K562 (cell line): Measurements from ENCODE around the gene CALHM4. TPM values are rescaled to one million over a fixed set of nuclear protein-coding genes. Genes with fewer than 3 reads are reported as not detected.

ENCODE experiments used
- ATAC-seq: fragments of 200-7000 bp; cut with Tn5 transposase; 3 replicates; pipeline ENCODE4 v1.9.1; 2020; ENCODE audit warnings: moderate library complexity
- BruUV-seq: library from RNA; stranded (reverse); fragments of 400-500 nt; replicated peaks from 2 replicates; lab custom pipeline; 2021; lab: Mats Ljungman, UMichigan
- CTCF ChIA-PET: fragments of 300-600 bp; formaldehyde crosslinking; extraction: SDS; loops from one replicate; lab custom pipeline; 2021; ENCODE audit warnings: low intra/inter-chr PET ratio; lab: Yijun Ruan, JAX
- POLR2A ChIA-PET: fragments of 300-600, 350-650 bp; sonication (Branson Sonifier 250); formaldehyde crosslinking; extraction: SDS; loops from one replicate; lab custom pipeline; 2021; ENCODE audit warnings: antibody characterized with exemption, inconsistent platforms; lab: Yijun Ruan, JAX
- DNase-seq, 4 experiments: peaks; one replicate each; pipeline versions ENCODE4 v3.0.0 to v3.0.0-alpha.2; 2011 to 2018; ENCODE audit warnings: low spot score in 3 of 4, mixed read lengths in 3 of 4; ENCODE audit errors: extremely low read depth in 1 of 4
- FAIRE-seq: peaks from 2 replicates; lab custom pipeline; 2011; peaks lifted over from hg19 to GRCh38; lab: Jason Lieb, UNC
- H2AFZ ChIP-seq: 2 replicates; pipeline ENCODE4 v1.6.0; 2011; ENCODE audit warnings: low read depth, low read length, control low read depth, inconsistent platforms
- H3K27ac ChIP-seq: fragments of 200-600 bp; 3 replicates; pipeline ENCODE4 v1.8.0; 2011; ENCODE audit warnings: low read depth, mild to moderate bottlenecking, control low read depth, inconsistent platforms, low read length, moderate library complexity, mixed read lengths; ENCODE audit errors: extremely low read depth
- H3K27me3 ChIP-seq, 2 experiments: fragments of 300-600 bp in 1 of 2; 2 replicates in 1 of 2; 3 replicates in 1 of 2; pipeline versions ENCODE4 v1.6.0 to v1.8.0; 2011; ENCODE audit warnings: inconsistent platforms in 2 of 2, low read length in 2 of 2, mild to moderate bottlenecking in 1 of 2, mixed read lengths in 1 of 2, moderate library complexity in 1 of 2; ENCODE audit not compliant: control insufficient read depth in 2 of 2, insufficient read depth in 2 of 2
- H3K36me3 ChIP-seq: fragments of 300-600 bp; 3 replicates; pipeline ENCODE4 v1.8.0; 2011; ENCODE audit warnings: mild to moderate bottlenecking, low read length, inconsistent platforms; ENCODE audit not compliant: control insufficient read depth, insufficient read depth
- H3K4me1 ChIP-seq, 2 experiments: fragments of 200-600 bp in 1 of 2; replicated peaks in 1 of 2; 2 replicates in 1 of 2; 3 replicates in 1 of 2; pipeline versions ENCODE4 v1.5.1 to v1.8.0; 2011; ENCODE audit warnings: inconsistent platforms in 2 of 2, low read length in 2 of 2, mild to moderate bottlenecking in 1 of 2, mixed read lengths in 1 of 2, moderate library complexity in 1 of 2; ENCODE audit not compliant: control insufficient read depth in 2 of 2, insufficient read depth in 2 of 2
- H3K4me2 ChIP-seq: 2 replicates; pipeline ENCODE4 v1.6.1; 2011; ENCODE audit warnings: low read length, control low read depth, inconsistent platforms, mixed read lengths; ENCODE audit not compliant: insufficient read depth
- H3K4me3 ChIP-seq: fragments of 200-600 bp; sonication (generic), shearing (Covaris generic); 2 replicates; pipeline ENCODE4 v1.5.1; 2016; ENCODE audit warnings: control low read depth, inconsistent platforms
- H3K79me2 ChIP-seq: fragments of 200-600 bp; 3 replicates; pipeline ENCODE4 v1.8.0; 2011; ENCODE audit warnings: low read length, inconsistent platforms; ENCODE audit not compliant: control insufficient read depth, insufficient read depth
- H3K9ac ChIP-seq, 2 experiments: 2 replicates each; pipeline versions ENCODE4 v1.6.0 to v1.6.1; 2011; ENCODE audit warnings: low read depth in 2 of 2, low read length in 2 of 2, control low read depth in 1 of 2, inconsistent platforms in 1 of 2, mild to moderate bottlenecking in 1 of 2, mixed read lengths in 1 of 2; ENCODE audit not compliant: insufficient read depth in 1 of 2
- H3K9me1 ChIP-seq: one replicate; pipeline ENCODE4 v1.6.0; 2011; ENCODE audit warnings: inconsistent platforms, mild to moderate bottlenecking, low read length, moderate library complexity; ENCODE audit not compliant: control insufficient read depth, insufficient read depth
- H3K9me3 ChIP-seq: replicated peaks from 2 replicates; pipeline ENCODE4 v1.5.1; 2011; ENCODE audit warnings: low read depth, low read length, inconsistent platforms; ENCODE audit not compliant: control insufficient read depth, insufficient read depth
- H4K20me1 ChIP-seq: replicated peaks from 2 replicates; pipeline ENCODE4 v1.6.1; 2011; ENCODE audit warnings: low read length, inconsistent platforms, mixed read lengths; ENCODE audit not compliant: control insufficient read depth, insufficient read depth
- C11orf30 ChIP-seq: fragments of 450-650 bp; IDR thresholded peaks from 2 replicates; pipeline ENCODE4 v1.6.1; 2016; ENCODE audit warnings: low read depth, mild to moderate bottlenecking
- CREBBP ChIP-seq: IDR thresholded peaks from one replicate; pipeline ENCODE4 v1.6.1; 2012; ENCODE audit warnings: low read depth, mild to moderate bottlenecking, control low read depth, inconsistent platforms, low read length
- FOXK2 ChIP-seq, 2 experiments: fragments of 450-650 bp; IDR thresholded peaks in 1 of 2; conservative IDR thresholded peaks in 1 of 2; 2 replicates each; pipeline ENCODE4 v1.6.1; 2016; ENCODE audit warnings: low read depth in 2 of 2, mild to moderate bottlenecking in 1 of 2
- HMGN3 ChIP-seq: IDR thresholded peaks from 2 replicates; pipeline ENCODE4 v1.6.1; 2011; ENCODE audit warnings: borderline replicate concordance, low read depth, mild to moderate bottlenecking, mixed read lengths, low read length; ENCODE audit not compliant: insufficient read length; ENCODE audit errors: extremely low read depth
- JUN ChIP-seq, 2 experiments: sonication (generic) in 1 of 2; formaldehyde crosslinking in 1 of 2; IDR thresholded peaks; 2 replicates each; pipeline versions ENCODE4 v1.6.1 to v1.8.0; 2012 to 2022; ENCODE audit warnings: borderline replicate concordance in 2 of 2, mild to moderate bottlenecking in 2 of 2, improper control_type of control experiment in 1 of 2, low read depth in 1 of 2, low read length in 1 of 2, missing genetic modification reagents in 1 of 2
- KLF6 ChIP-seq: fragments of 250-450 bp; sonication (Bioruptor Pico); IDR thresholded peaks from 2 replicates; pipeline ENCODE4 v1.4.0; 2020; ENCODE audit warnings: mild to moderate bottlenecking, moderate library complexity, borderline replicate concordance
- NFE2L1 ChIP-seq: fragments of 450-650 bp; IDR thresholded peaks from 2 replicates; pipeline ENCODE4 v1.6.1; 2016; ENCODE audit warnings: missing genetic modification characterization, low read depth, mild to moderate bottlenecking, missing compliant biosample characterization, moderate library complexity, borderline replicate concordance
- NFXL1 ChIP-seq: fragments of 450-650 bp; formaldehyde crosslinking; IDR thresholded peaks from 2 replicates; pipeline ENCODE4 v1.4.0; 2021; ENCODE audit warnings: mild to moderate bottlenecking
- SAP30 ChIP-seq: fragments of 200-600 bp; sonication (generic); IDR thresholded peaks from 2 replicates; pipeline ENCODE4 v1.6.1; 2012; ENCODE audit warnings: borderline replicate concordance, low read depth, mild to moderate bottlenecking, moderate library complexity, low read length, control low read depth, inconsistent platforms; ENCODE audit not compliant: insufficient read depth, poor library complexity, severe bottlenecking
- THRAP3 ChIP-seq: fragments of 450-650 bp; IDR thresholded peaks from 2 replicates; pipeline ENCODE4 v1.6.1; 2016; ENCODE audit warnings: mild to moderate bottlenecking, inconsistent platforms, borderline replicate concordance
- YY1 ChIP-seq, 3 experiments: IDR thresholded peaks; 2 replicates each; pipeline ENCODE4 v1.6.1; 2011; ENCODE audit warnings: low read length in 2 of 3, mild to moderate bottlenecking in 2 of 3, moderate library complexity in 2 of 3, borderline replicate concordance in 1 of 3, control low read depth in 1 of 3, low read depth in 1 of 3; ENCODE audit not compliant: insufficient read depth in 3 of 3, insufficient replicate concordance in 2 of 3, control insufficient read depth in 1 of 3, insufficient read length in 1 of 3; ENCODE audit errors: extremely low read depth in 1 of 3
- ZC3H8 ChIP-seq: fragments of 450-650 bp; IDR thresholded peaks from 2 replicates; pipeline ENCODE4 v1.6.1; 2017
- ZNF184 ChIP-seq: sonication (generic); formaldehyde crosslinking; IDR thresholded peaks from 2 replicates; pipeline ENCODE4 v1.5.0; 2020; ENCODE audit warnings: missing genetic modification reagents
- in situ Hi-C: fragments of 300-500 bp; cut with MboI; formaldehyde crosslinking; loops from 4 replicates; pipeline ENCODE4 v1.15.0; 2018; ENCODE audit warnings: inconsistent platforms, mixed read lengths
- intact Hi-C: fragments of 100-400 bp; cut with micrococcal nuclease; formaldehyde crosslinking; loops from 2 replicates; pipeline ENCODE4 v1.14.2; 2022
- polyA plus RNA-seq, 8 experiments: library from polyadenylated mRNA; depleted of rRNA in 4 of 8; stranded (reverse) in 5 of 8; unstranded in 3 of 8; fragments of >200 nt; fragmentation: Nextera tagmentation in 2 of 8; fragmentation: Illumina TruSeq in 1 of 8; extraction: Ambion mirVana in 2 of 8; extraction: Trizol in 1 of 8; gene quantifications; 2 replicates each; pipeline versions ENCODE4 v1.2.1 to v1.2.3, GENCODE V29; 2011 to 2014; ENCODE audit warnings: inconsistent platforms in 1 of 8, missing spikeins in 1 of 8
- total RNA-seq, 7 experiments: library from RNA; depleted of rRNA in 6 of 7; stranded (reverse); fragments of >200 nt in 6 of 7; fragmentation: Illumina TruSeq in 2 of 7; extraction: Trizol in 2 of 7; gene quantifications; 2 replicates each; pipeline versions ENCODE4 v1.2.1 to v1.2.3, GENCODE V29; 2011 to 2021; ENCODE audit warnings: low replicate concordance in 1 of 7
- TF ChIP-seq, protein P1 (sequence below): sonication (generic); formaldehyde crosslinking; IDR thresholded peaks from 2 replicates; pipeline ENCODE4 v1.8.1; 2023; ENCODE audit warnings: mild to moderate bottlenecking, missing genetic modification reagents
- TF ChIP-seq, protein P2 (sequence below): sonication (generic); formaldehyde crosslinking; IDR thresholded peaks from 2 replicates; pipeline ENCODE4 v1.8.0; 2023; ENCODE audit warnings: mild to moderate bottlenecking, missing genetic modification reagents

CALHM4 gene
- total and polyA plus RNA-seq, 9 of the 15 experiments (the other 6 are each of a cell fraction or from before 2014, with no cell fraction given): not detected

DNA sequence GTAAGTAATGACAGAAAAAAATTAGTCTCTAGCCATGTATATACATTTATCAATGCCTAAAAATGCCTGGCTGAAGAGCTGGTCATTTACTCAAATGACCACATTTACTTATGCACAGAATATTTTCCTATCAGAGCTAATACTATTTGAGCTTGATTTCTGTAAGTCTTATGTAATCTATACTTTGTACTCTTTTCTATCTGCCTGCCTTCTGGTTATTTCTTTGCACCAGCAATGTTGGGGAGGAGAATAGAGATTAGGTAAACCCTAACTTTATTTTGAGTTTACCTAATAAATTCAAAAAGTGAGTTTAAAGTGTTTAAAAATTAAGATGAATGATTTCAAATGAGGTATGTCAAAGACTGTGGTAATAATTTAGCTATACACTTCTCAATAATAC is 38.4 kb upstream of the CALHM4 start:
- Histone ChIP-seq H3K9me1 (no peaks in the 10 kb centered on the region), H3K9ac (no peak overlapping the region), H3K4me2 (no peak overlapping the region), H4K20me1 (no peaks in the 10 kb centered on the region), H3K27me3 (no peaks in the 10 kb centered on the region; a peak in 2 of 5 replicates), H3K79me2 (no peaks in the 10 kb centered on the region), H3K27ac (no peak overlapping the region), H3K4me3 (no peak overlapping the region), H3K36me3 (no peaks in the 10 kb centered on the region), H3K9me3 (no peaks in the 10 kb centered on the region), H3K4me1 (peaks cover 3 to 6% of the 10 kb centered on the region in 2 experiments; a peak in 3 of 5 replicates), H2AFZ (peak overlapping the region; percentile 22)
- FAIRE-seq (no peak), DNase-seq (no peak), ATAC-seq (no peak)
- in situ Hi-C loops: no loop called here
- no TSS peak for BruUV-seq
- ChIA-PET CTCF (no interaction called here), POLR2A (interaction anchor here (0.6 to 1.1 kb wide), 2 partner anchors 8 to 125 kb away, joined by 3 read pairs; no protein-coding TSS in a partner anchor)
- intact Hi-C loops: no loop called here
- no peak for TF ChIP-seq THRAP3
- TF ChIP-seq C11orf30: no peak
- TF ChIP-seq, protein P1, sequence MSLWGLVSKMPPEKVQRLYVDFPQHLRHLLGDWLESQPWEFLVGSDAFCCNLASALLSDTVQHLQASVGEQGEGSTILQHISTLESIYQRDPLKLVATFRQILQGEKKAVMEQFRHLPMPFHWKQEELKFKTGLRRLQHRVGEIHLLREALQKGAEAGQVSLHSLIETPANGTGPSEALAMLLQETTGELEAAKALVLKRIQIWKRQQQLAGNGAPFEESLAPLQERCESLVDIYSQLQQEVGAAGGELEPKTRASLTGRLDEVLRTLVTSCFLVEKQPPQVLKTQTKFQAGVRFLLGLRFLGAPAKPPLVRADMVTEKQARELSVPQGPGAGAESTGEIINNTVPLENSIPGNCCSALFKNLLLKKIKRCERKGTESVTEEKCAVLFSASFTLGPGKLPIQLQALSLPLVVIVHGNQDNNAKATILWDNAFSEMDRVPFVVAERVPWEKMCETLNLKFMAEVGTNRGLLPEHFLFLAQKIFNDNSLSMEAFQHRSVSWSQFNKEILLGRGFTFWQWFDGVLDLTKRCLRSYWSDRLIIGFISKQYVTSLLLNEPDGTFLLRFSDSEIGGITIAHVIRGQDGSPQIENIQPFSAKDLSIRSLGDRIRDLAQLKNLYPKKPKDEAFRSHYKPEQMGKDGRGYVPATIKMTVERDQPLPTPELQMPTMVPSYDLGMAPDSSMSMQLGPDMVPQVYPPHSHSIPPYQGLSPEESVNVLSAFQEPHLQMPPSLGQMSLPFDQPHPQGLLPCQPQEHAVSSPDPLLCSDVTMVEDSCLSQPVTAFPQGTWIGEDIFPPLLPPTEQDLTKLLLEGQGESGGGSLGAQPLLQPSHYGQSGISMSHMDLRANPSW (CRISPR knock-in tag): no peak
- TF ChIP-seq CREBBP: no peak
- TF ChIP-seq HMGN3: no peak
- TF ChIP-seq YY1 (IDR thresholded peaks at IDR 0.05; ENCODE audit: borderline replicate concordance in 1 of 3, control insufficient read depth in 1 of 3, extremely low read depth in 1 of 3, insufficient read depth in 3 of 3, insufficient read length in 1 of 3, insufficient replicate concordance in 2 of 3, low read depth in 1 of 3, low read length in 2 of 3): no peak
- no peak for TF ChIP-seq NFE2L1 (tag)
- no peak for TF ChIP-seq JUN (IDR thresholded peaks at IDR 0.05; ENCODE audit: borderline replicate concordance, low read depth, low read length)
- TF ChIP-seq JUN (CRISPR knock-in tag; IDR thresholded peaks at IDR 0.05; ENCODE audit: borderline replicate concordance): no peak
- TF ChIP-seq ZC3H8: no peak
- TF ChIP-seq, protein P2, sequence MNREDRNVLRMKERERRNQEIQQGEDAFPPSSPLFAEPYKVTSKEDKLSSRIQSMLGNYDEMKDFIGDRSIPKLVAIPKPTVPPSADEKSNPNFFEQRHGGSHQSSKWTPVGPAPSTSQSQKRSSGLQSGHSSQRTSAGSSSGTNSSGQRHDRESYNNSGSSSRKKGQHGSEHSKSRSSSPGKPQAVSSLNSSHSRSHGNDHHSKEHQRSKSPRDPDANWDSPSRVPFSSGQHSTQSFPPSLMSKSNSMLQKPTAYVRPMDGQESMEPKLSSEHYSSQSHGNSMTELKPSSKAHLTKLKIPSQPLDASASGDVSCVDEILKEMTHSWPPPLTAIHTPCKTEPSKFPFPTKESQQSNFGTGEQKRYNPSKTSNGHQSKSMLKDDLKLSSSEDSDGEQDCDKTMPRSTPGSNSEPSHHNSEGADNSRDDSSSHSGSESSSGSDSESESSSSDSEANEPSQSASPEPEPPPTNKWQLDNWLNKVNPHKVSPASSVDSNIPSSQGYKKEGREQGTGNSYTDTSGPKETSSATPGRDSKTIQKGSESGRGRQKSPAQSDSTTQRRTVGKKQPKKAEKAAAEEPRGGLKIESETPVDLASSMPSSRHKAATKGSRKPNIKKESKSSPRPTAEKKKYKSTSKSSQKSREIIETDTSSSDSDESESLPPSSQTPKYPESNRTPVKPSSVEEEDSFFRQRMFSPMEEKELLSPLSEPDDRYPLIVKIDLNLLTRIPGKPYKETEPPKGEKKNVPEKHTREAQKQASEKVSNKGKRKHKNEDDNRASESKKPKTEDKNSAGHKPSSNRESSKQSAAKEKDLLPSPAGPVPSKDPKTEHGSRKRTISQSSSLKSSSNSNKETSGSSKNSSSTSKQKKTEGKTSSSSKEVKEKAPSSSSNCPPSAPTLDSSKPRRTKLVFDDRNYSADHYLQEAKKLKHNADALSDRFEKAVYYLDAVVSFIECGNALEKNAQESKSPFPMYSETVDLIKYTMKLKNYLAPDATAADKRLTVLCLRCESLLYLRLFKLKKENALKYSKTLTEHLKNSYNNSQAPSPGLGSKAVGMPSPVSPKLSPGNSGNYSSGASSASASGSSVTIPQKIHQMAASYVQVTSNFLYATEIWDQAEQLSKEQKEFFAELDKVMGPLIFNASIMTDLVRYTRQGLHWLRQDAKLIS: no peak
- no peak for TF ChIP-seq KLF6
- no peak for TF ChIP-seq ZNF184 (CRISPR knock-in tag)
- no peak for TF ChIP-seq FOXK2 (conservative IDR thresholded peaks at IDR 0.05 in 1 of 2, IDR thresholded peaks at IDR 0.05 in 1 of 2; ENCODE audit: low read depth in 2 of 2)
- TF ChIP-seq SAP30: no peak
- TF ChIP-seq NFXL1 (CRISPR knock-in tag): no peak
